Stomach (tissue), 4 donors: Measurements from ENCODE around the gene CAPS.

Source experiments
- POLR2A ChIP-seq, 4 donors: fragments of 450-650 bp; IDR thresholded peaks; one replicate each; pipeline ENCODE4 v1.6.1; 2016; ENCODE audit warnings: antibody characterized with exemption in 4 of 4, control low read depth in 2 of 4, mild to moderate bottlenecking in 1 of 4, moderate library complexity in 1 of 4
- TF ChIP-seq, protein P1 (sequence below), 7 experiments: fragments of 450-650 bp in 4 of 7; fragments of 200-600 bp in 3 of 7; sonication (generic) in 3 of 7; IDR thresholded peaks; one replicate each; pipeline ENCODE4 v1.5.1; 2016 to 2019; ENCODE audit warnings: antibody characterized with exemption in 7 of 7, control low read depth in 2 of 7, mild to moderate bottlenecking in 1 of 7

DNA sequence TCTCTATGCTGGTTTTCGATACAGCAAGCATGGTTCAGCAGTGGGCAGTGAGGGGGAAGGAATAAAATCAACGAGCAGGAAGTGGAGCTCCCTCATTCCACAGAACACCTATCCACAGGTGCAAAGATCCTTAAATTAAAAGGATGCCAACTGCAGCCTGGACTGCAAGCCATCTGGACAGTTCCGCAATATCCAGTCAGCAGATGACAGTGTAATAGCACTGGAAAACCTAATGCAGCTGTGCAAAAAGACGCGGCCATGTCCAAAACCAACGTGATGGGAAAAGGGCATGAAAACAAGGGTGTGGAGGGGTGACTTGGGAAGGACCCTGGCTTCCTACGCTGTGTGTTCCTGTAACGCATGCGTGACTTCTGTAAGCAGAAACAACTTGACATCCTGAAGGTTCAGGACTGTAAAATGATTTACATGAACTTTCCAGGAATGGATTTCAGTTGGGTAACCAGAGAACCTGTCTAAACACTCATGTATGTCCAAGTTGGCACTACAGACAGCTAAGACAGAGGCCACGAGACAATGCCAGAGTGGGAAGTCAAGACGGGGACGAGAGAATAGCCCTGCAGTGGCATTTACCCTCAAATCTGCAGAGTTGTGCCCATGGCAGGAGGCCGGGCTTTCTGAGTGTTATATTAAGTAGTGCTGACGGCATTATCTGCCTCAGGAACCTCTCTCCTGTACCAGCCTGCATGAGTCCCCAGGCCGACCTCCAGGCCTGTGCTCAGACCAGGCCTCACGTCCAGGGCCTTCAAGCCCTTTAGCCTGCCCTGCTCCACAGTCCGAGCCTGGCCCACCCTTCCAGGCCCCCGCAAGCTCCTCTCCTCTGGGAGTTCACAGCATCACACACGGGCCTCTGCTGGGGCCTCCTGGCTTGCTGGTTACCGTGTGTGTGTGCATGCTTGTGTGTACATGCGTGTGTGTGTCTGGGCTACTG, 26.5 kb downstream of the CAPS start:
- TF ChIP-seq POLR2A (IDR thresholded peaks at IDR 0.05), result no peak
- TF ChIP-seq, protein P1, sequence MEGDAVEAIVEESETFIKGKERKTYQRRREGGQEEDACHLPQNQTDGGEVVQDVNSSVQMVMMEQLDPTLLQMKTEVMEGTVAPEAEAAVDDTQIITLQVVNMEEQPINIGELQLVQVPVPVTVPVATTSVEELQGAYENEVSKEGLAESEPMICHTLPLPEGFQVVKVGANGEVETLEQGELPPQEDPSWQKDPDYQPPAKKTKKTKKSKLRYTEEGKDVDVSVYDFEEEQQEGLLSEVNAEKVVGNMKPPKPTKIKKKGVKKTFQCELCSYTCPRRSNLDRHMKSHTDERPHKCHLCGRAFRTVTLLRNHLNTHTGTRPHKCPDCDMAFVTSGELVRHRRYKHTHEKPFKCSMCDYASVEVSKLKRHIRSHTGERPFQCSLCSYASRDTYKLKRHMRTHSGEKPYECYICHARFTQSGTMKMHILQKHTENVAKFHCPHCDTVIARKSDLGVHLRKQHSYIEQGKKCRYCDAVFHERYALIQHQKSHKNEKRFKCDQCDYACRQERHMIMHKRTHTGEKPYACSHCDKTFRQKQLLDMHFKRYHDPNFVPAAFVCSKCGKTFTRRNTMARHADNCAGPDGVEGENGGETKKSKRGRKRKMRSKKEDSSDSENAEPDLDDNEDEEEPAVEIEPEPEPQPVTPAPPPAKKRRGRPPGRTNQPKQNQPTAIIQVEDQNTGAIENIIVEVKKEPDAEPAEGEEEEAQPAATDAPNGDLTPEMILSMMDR (IDR thresholded peaks at IDR 0.05), result no peak
